ENCODE results near the gene MSI2.
A peak's percentile ranks its signal among the peaks of the same experiment; 100 is the strongest.

MSI2 gene

GRCh38 chr17:57352665-57353175 is 96.4 kb downstream of the MSI2 start:
- no peak for DNase-seq

DNA sequence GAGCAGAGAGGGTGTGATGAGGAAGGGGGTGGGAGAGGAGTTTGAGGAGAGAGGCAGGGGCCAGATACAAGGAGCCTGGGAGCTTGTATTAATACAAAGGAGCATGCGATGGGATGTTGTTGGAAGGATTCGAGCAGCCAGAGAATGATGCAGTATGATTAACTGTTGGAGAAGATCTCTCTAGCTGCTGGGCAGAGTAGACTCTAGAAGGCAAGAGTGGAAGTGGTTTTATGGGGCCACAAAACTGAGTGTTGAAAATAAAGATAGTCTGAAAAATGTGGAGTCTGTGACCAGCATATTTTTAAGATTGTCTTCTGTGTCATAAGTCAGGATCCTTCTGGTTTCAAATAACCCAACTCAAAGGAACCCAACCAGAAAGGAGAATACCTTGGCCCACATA is 98.3 kb downstream of the MSI2 start:
- DNase-seq, result no peak

- no peak for DNase-seq
These were observed 99.0 kb downstream of the MSI2 start for GRCh38 chr17:57355090-57355859.

DNA sequence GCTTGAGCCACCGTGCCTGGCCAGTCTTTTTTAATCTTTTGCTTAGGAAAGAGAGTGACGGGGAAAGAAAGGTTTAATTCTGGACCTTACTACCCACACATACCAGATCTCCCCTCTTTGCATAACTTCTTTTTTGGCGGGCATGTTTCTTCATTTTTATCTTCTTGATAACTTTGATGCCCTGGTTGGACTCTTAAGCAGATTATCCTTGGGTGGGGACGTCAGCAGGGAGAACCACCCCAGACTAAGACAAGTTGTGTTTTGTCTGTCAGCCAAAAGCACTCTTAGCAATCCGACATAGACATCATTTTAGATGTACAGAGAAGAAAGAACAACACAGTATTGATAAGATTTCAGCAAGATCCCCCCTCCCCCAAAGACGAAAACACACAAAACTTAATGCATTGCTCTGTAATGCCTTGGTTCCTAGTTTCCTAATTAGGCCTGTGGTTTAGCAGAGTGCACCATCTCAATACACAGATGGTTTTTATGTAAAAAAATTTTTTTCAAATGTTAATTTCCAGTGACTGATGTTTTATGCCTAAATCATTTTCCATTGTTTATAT is 99.9 kb downstream of the MSI2 start:
- no peak for DNase-seq

DNA sequence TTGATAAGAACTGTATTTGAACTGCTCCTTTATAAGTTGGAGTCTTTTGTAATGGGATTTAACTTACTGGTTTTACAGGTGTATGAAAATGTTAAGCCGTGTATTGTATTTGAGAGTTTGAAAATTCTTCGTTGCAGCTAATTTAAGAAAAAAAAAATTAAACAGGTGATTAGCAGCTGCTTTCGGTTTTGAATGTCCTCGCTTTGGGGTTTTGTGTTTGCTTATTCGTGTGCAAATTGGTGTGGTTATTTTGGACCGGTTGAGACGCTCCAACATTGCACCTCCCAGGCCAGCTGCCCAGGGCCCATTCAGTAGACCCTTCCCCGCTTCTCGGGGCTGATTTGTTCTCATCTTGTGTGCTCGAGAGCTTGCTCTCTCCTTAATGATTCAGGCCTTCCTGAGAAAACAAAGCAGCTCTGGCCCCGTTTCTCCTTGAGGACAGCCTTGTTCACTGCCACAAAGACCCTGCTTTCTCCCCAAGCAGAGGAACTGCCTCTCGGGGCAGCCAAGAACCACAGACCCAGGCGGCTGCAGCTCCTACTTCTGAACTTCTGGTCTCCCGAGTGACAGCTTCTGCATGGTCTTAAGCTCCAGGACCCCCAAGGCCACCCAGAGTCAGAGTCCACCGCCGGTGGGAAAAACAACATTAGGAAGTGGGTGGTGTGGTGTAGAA is 100.5 kb downstream of the MSI2 start:
- no peak for DNase-seq

DNA sequence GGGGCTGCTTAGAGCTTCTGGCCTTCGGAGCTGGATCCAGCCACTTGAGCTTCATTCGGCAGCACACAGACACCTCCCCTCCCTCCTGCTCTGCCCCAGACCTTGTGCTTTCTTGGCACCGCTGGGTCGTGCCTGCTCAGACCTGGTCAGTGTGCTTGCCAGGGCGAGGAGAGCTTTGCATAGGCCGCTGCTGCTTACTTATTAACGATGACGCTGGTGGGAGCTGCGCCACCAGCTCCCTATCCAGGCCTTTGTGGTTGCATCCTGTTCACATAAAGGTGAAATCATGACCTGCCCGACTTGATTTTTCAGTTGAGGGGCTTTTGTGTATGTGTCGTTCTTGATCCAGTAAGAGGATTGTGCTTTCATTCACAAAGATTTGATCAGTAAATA is 101.1 kb downstream of the MSI2 start:
- DNase-seq, result peak; percentile 83

- DNase-seq, result peak; percentile 83
These were observed 101.6 kb downstream of the MSI2 start for GRCh38 chr17:57357830-57358430.

DNA sequence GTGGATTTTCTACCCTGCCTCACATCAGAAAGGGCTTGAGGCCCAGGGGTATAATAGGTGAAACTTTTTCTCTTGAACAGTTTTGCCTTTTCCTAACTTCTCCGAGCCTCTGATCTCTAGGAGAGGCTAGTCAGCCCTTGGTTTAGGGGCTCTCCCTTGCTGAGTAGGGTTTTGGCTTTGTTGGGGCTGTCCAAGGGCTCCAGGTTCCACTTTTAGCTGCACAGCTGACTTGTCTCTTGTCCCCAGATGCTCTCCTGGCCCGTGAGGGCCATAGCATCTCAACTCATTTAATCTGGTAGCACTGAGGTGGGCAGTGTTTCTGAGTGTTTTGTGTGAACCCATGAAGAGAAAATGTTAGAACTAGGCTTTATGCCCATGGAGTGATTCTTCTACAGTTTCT is 103.9 kb downstream of the MSI2 start:
- no peak for DNase-seq

DNA sequence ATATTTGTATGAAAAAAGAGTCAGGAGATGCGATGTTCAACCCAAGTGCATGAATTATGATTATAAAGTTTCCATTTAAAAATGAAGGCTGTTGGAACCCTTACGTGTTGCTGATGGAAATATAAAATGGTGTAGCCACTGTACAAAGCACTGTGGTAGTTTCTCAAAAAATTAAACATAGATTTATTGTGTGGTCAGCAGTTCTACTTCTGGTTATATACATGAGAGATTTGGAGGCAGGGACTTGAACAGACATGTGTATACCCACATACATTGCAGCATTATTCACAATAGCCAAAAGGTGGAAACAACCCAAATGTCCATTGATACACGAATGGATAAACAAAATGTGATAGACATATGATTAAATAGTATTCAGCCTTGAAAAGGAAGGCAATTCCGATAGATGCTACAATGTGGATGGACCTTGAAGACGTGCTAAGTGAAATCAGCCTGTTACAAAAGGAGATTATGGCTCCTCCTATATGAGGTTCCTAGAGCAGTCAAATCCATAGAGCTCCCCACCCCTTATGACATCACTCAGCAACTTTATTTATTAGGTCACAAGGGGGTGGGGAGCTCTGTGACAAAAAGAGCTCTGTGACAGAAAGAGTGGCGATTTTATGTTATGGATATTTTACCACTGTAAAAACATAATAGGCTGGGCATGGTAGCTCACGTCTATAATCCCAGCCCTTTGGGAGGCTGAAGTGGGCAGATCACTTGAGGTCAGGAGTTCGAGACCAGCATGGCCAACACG is 106.7 kb downstream of the MSI2 start:
- no peak for DNase-seq

DNA sequence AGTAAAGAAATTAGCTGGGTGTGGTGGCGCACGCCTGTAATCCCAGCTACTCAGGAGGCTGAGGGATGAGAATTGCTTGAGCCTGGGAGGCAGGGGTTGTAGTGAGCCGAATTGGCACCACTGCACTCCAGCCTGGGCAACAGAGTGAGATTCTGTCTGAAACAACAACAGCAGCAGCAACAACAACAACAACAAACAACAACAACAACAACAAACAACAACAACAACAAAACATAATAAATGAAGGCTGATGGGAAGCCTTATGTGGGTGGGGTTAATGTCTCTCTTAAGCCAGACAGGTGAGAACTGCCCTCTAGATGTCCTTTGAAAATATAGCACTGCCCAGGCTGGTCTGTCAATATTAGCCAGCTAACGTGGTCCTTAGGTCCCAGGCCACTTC is 107.3 kb downstream of the MSI2 start:
- no peak for DNase-seq

DNA sequence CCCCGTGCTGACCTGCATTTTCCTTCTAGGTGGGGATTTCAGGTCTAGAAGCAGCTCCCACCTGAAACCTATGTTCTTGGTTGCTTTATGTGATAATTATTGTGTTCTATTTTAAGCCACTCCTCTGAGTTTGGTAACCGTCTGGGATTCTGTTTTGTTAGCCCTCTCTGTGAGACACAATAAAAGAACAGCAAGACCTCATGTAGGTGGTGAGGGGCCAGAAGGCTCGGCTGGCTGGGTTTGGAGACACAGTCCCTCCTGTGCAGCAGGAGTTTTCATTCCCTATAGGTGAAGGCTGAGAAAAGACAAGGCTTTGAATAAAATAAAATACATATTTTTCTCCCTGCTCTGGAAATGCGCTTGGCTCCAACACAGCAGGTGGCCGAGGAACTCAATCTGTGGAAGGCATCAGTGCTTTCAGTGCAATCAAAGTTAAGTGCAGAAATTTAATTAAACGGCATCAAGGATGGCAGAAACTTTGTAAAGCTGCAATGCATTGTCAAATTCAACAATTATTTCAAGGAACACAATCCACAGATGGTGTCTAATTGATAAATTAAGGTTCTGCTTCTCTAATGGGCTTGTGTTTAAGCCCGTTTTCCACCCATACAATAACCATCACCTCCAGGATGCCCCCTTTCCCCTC is 107.8 kb downstream of the MSI2 start:
- no peak for DNase-seq

DNA sequence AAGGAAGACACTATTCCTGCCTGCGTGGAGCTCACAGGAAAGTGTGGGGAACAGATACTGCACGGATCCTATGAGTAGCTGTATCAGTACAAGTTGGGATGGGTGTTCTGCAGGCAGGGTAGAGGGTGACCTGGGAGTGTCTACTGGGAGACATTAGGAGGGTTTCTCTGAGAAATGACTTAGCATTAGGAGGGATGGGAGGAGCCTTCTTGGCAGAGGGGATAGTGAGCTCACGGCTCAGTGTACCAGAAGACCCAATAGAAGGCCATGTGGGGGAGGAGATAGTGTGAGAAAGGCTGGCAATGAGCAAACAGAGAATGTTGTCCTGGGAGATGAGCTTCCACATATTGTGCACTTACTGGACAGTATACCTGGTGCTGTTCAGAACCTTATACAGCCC is 109.1 kb downstream of the MSI2 start:
- DNase-seq, result peak; percentile 50

GRCh38 chr17:57366177-57366557 is 109.8 kb downstream of the MSI2 start:
- peak; percentile 49 for DNase-seq

- DNase-seq, result peak; percentile 92
These were observed 110.4 kb downstream of the MSI2 start for GRCh38 chr17:57366558-57367351.

- no peak for DNase-seq
These were observed 112.5 kb downstream of the MSI2 start for GRCh38 chr17:57368637-57369336.

- DNase-seq, result no peak
These were observed 113.2 kb downstream of the MSI2 start for GRCh38 chr17:57369509-57369945.

GRCh38 chr17:57370037-57370581 is 113.8 kb downstream of the MSI2 start:
- DNase-seq, result peak; percentile 84

DNA sequence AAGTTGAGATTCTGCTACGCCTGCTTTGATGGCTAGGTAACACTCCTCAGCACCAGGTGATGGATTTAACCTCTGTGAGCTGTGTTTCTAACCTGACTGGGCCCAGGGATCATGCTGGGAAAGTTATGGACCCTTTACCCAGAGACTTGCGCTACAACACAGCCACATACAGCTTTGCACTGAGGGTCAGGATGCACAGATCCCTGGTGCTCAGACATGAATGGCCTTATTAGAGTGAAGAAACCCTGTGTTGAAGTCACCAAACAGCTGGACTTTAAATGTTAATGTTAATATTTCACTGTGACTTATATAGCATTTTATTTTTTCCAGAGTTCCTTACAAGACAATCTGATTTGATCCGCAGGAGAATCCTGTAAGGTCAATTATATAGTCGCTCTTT is 114.3 kb downstream of the MSI2 start:
- DNase-seq, result no peak

DNA sequence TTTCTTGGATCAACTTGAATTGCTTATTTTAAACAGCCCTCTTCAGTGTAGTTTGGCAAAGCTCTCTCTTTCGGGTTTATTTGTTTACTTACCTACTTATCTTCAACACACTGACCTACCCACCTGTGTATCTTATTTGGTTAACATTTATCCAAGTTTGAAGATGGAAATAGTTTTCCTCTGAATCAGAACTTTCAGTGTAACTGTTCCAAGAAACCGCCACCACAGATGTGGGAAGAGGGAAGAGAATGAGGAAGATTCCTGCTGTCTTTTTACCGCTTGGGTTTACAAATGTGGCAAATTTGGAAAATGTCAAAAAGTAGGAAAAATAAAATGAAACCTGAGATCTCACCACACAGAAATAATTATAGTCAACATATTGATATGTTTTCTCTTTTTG is 115.8 kb downstream of the MSI2 start:
- DNase-seq, result peak; percentile 79

DNA sequence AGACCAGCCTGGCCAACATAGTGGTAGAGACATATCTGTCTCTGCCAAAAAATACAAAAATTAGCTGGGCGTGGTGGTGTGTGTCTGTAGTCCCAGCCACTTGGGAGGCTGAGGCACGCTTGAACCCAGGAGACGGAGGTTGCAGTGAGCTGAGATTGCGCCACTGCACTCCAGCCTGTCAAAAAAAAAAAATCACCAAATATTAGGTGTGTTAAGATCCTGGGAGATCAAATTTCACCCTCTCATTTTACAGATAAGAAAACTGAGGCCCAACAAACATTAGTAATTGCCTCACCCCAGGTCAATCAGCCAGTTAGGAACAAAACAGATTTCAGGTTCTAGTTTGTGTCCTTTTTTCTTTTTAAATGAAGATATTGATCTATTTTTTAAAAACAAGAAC is 116.7 kb downstream of the MSI2 start:
- DNase-seq, result no peak

- no peak for DNase-seq
These were observed 117.4 kb downstream of the MSI2 start for GRCh38 chr17:57373756-57374155.
